Endothelial cell (in vitro differentiated cells): Measurements from ENCODE around the gene SYT7. TPM values are rescaled to one million over a fixed set of nuclear protein-coding genes. Genes with fewer than 3 reads are reported as not detected.
A peak's percentile ranks its signal among the peaks of the same experiment; 100 is the strongest.

Source experiments
- DNase-seq: peaks from one replicate; pipeline ENCODE4 v3.0.0; 2021; ENCODE audit warnings: low spot score
- H3K27ac Mint-ChIP-seq: one replicate; pipeline ENCODE4 v1.8.0; 2021; ENCODE audit warnings: mixed read lengths, inconsistent platforms; ENCODE audit not compliant: unreplicated experiment
- H3K27me3 Mint-ChIP-seq: one replicate; pipeline ENCODE4 v1.8.0; 2021; ENCODE audit warnings: mild to moderate bottlenecking, moderate library complexity, mixed read lengths, inconsistent platforms; ENCODE audit not compliant: unreplicated experiment
- H3K36me3 Mint-ChIP-seq: one replicate; pipeline ENCODE4 v1.8.0; 2021; ENCODE audit warnings: mild to moderate bottlenecking, low read depth, mixed read lengths, inconsistent platforms; ENCODE audit not compliant: unreplicated experiment
- H3K4me1 Mint-ChIP-seq: one replicate; pipeline ENCODE4 v1.8.0; 2021; ENCODE audit warnings: mild to moderate bottlenecking, mixed read lengths, inconsistent platforms; ENCODE audit not compliant: unreplicated experiment
- H3K4me3 Mint-ChIP-seq: one replicate; pipeline ENCODE4 v1.8.0; 2021; ENCODE audit warnings: mild to moderate bottlenecking, mixed read lengths, inconsistent platforms; ENCODE audit not compliant: unreplicated experiment
- H3K9me3 Mint-ChIP-seq: one replicate; pipeline ENCODE4 v1.8.0; 2021; ENCODE audit warnings: mixed read lengths, inconsistent platforms; ENCODE audit not compliant: unreplicated experiment
- total RNA-seq: library from RNA; stranded (reverse); fragmentation: NEBNext Ultra II Directional; extraction: Animal tissue kit (Norgen Biotek cat#: 25700); gene quantifications from one replicate; pipeline ENCODE4 v1.2.1, GENCODE V29; 2021; ENCODE audit not compliant: unreplicated experiment
- TF ChIP-seq, protein P1 (sequence below): fragments of 200-600 bp; sonication (generic); IDR thresholded peaks from one replicate; pipeline ENCODE4 v1.5.0; 2021; ENCODE audit warnings: antibody characterized with exemption; ENCODE audit not compliant: unreplicated experiment

SYT7 gene
- total RNA-seq, 1 donor from 2014 or later, result 9.7 TPM

DNA sequence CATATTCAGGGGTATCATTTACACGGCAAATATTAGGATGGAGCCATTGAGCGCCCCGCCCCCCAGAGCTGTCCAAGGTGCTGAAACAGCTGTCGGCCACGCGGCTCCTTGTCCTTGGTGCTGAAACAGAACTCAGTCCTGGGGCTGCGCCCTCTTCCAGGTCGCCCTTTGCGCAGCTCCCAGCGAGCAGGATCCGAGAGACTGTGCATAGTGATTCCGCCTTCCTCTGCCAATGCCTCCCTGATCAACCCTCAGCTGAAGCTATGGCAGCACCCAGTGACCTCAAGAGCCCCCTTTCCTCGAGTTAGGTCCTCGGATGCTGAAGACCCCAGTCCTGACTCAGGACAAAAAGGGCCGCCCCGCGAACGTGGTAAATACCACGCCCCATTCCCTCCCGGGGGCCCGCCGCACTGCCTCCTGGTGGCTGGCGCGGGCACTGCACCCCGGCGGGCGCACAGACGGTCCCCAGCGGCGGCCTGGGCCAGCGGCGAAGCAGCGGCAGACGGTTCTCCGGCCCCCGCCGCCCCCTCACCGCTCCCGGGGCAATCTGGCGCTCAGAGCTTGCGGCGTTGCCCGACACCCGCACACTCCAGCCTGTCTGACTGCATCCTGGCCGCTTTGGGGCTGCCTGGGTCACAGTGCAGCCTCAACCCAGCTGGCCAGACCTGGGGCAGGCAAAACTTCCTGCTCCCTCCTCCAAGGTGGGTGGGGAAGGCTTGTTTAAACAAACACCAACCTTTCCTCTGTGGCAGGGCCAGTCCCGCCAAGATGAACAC is 13.4 kb downstream of the SYT7 start:
- Mint-ChIP-seq H3K4me1 (peaks cover 15% of the 10 kb centered on the region), H3K36me3 (no peaks in the 10 kb centered on the region), H3K4me3 (peak overlapping the region; percentile 65), H3K27me3 (peaks cover 14% of the 10 kb centered on the region), H3K27ac (no peak overlapping the region), H3K9me3 (no peaks in the 10 kb centered on the region)
- TF ChIP-seq, protein P1, sequence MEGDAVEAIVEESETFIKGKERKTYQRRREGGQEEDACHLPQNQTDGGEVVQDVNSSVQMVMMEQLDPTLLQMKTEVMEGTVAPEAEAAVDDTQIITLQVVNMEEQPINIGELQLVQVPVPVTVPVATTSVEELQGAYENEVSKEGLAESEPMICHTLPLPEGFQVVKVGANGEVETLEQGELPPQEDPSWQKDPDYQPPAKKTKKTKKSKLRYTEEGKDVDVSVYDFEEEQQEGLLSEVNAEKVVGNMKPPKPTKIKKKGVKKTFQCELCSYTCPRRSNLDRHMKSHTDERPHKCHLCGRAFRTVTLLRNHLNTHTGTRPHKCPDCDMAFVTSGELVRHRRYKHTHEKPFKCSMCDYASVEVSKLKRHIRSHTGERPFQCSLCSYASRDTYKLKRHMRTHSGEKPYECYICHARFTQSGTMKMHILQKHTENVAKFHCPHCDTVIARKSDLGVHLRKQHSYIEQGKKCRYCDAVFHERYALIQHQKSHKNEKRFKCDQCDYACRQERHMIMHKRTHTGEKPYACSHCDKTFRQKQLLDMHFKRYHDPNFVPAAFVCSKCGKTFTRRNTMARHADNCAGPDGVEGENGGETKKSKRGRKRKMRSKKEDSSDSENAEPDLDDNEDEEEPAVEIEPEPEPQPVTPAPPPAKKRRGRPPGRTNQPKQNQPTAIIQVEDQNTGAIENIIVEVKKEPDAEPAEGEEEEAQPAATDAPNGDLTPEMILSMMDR, result peak; percentile 100
- DNase-seq, result peak; percentile 90

DNA sequence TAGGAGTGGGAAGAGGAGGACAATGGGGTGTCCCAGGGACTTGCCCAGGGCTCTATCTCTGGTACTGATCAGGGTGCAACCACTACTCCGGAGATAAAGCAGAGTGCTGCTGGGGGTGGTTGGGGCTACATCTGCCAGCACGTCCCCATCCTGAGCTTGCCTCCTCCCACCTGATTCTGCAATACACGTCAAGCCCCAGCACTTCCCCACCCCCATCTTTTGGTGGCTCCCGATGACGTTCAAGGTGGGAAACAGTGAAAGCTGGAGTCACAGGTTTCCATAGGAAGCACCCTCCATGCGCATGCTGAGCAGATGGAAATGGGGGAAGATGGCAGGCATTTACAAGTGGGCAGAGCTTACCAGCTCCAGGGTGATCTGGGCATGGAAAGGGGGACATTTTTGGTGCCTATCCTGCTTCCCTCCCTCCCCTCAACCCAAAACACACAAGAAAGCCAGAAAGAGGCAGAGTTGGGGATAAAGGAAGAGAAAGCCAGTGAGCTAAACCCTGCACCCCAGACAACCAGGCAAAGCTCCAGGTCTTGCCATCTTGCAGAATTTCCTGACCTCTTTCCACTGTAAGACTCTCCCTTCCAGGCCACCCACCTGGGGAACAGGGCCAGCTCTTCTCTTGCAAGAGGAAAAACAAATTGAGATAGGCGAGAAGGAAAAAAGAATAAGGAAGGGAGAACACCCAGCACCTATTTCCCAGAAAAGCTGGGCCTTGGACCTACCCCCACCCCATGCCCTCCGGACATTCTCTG is 15.8 kb downstream of the SYT7 start:
- no peak overlapping the region for H3K27ac Mint-ChIP-seq
- H3K9me3 Mint-ChIP-seq, result no peaks in the 10 kb centered on the region
- peaks cover 22% of the 10 kb centered on the region for H3K4me1 Mint-ChIP-seq
- no peak for DNase-seq
- TF ChIP-seq, protein P1, result no peak
- H3K4me3 Mint-ChIP-seq, result no peak overlapping the region
- H3K27me3 Mint-ChIP-seq, result peaks cover 12% of the 10 kb centered on the region
- no peaks in the 10 kb centered on the region for H3K36me3 Mint-ChIP-seq

DNA sequence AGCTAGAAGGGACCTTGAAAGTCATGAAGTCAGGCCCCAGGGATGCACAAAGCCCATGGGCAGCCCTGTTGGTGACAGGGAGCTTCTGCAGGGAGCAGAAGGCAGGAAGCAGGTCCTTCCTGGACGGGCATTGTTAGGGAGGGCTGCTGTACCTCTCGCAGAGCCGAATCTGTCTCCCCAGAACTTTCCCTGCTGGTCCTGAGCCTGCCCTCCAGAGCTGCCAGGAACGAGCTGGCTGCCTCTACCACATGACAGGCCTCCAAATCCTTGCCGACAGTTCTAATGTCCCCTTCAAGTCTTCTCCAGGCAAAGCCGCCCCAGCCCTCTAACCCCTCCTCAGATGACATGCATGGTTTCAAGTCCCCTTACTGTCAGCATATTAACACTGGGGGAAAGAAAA is 20.1 kb downstream of the SYT7 start:
- Mint-ChIP-seq H3K27ac (no peak overlapping the region), H3K4me3 (no peak overlapping the region), H3K4me1 (peaks cover 13% of the 10 kb centered on the region), H3K27me3 (peaks cover 13% of the 10 kb centered on the region), H3K9me3 (no peaks in the 10 kb centered on the region), H3K36me3 (no peaks in the 10 kb centered on the region)
- TF ChIP-seq, protein P1, result no peak
- DNase-seq, result no peak

GRCh38 chr11:61556621-61557020 is 24.3 kb downstream of the SYT7 start:
- no peak for DNase-seq
- peak overlapping the region; percentile 78 for H3K4me3 Mint-ChIP-seq
- TF ChIP-seq, protein P1, result no peak
- no peaks in the 10 kb centered on the region for H3K36me3 Mint-ChIP-seq
- no peaks in the 10 kb centered on the region for H3K9me3 Mint-ChIP-seq
- H3K27me3 Mint-ChIP-seq, result peaks cover 13% of the 10 kb centered on the region
- no peak overlapping the region for H3K27ac Mint-ChIP-seq
- peaks cover 22% of the 10 kb centered on the region for H3K4me1 Mint-ChIP-seq

GRCh38 chr11:61555978-61556377 is 24.9 kb downstream of the SYT7 start:
- H3K36me3 Mint-ChIP-seq, result no peaks in the 10 kb centered on the region
- H3K4me3 Mint-ChIP-seq, result no peak overlapping the region
- peaks cover 21% of the 10 kb centered on the region for H3K4me1 Mint-ChIP-seq

More at GRCh38 chr11:61555978-61556377, 24.9 kb downstream of the SYT7 start:
- Mint-ChIP-seq H3K27ac (no peak overlapping the region), H3K9me3 (no peaks in the 10 kb centered on the region), H3K27me3 (peaks cover 13% of the 10 kb centered on the region)
- DNase-seq, result no peak
- TF ChIP-seq, protein P1, result no peak
